Right lobe of liver (tissue), 6 donors: ENCODE measurements around the gene PLA2G15. TPM values are rescaled to one million over a fixed set of nuclear protein-coding genes. Genes with fewer than 3 reads are reported as not detected.

Experiments
- ATAC-seq, 4 donors: fragments of 200-7000 bp; cut with Tn5 transposase; one replicate each; pipeline ENCODE4 v1.9.1; 2020; ENCODE audit warnings: mild to moderate bottlenecking in 4 of 4, moderate library complexity in 4 of 4
- DNase-seq, 3 donors: peaks; one replicate each; pipeline ENCODE4 v3.0.0-alpha.2; 2020
- H3K27ac ChIP-seq, 3 donors: fragments of 200-600 bp; one replicate each; pipeline ENCODE4 v1.8.0; 2022
- H3K27me3 ChIP-seq, 2 donors: fragments of 200-600 bp; one replicate each; pipeline ENCODE4 v1.8.0; 2022
- H3K36me3 ChIP-seq, 4 donors: fragments of 200-600 bp; sonication (generic) in 1 of 4; one replicate each; pipeline versions ENCODE4 v1.5.1 to v1.8.0; 2017 to 2022; ENCODE audit warnings: control low read depth in 1 of 4
- H3K4me1 ChIP-seq, 4 donors: fragments of 200-600 bp; sonication (generic) in 1 of 4; one replicate each; pipeline versions ENCODE4 v1.5.1 to v1.8.0; 2017 to 2022; ENCODE audit warnings: control low read depth in 1 of 4
- H3K4me3 ChIP-seq, 3 donors: fragments of 200-600 bp; one replicate each; pipeline ENCODE4 v1.8.0; 2022
- H3K9me3 ChIP-seq, 4 donors: fragments of 200-600 bp; sonication (generic) in 1 of 4; one replicate each; pipeline versions ENCODE4 v1.5.1 to v1.8.0; 2017 to 2022; ENCODE audit warnings: control low read depth in 1 of 4
- POLR2A ChIP-seq: fragments of 450-650 bp; IDR thresholded peaks from one replicate; pipeline ENCODE4 v1.6.1; 2017; ENCODE audit warnings: antibody characterized with exemption, mild to moderate bottlenecking
- WGBS: methylation state at CpG from one replicate; pipeline ENCODE4 v1.1.6; 2018; ENCODE audit warnings: low coverage, low lambda C conversion rate; ENCODE audit not compliant: insufficient coverage; ENCODE audit errors: missing lambda C conversion rate; 5-methylcytosine and 5-hydroxymethylcytosine counted together
- intact Hi-C, 2 donors: fragments of 100-400 bp; cut with DNase I; formaldehyde crosslinking; loops; one replicate each; pipeline versions ENCODE4 v1.11.2 to v1.14.1; 2022
- total RNA-seq, 6 experiments: library from RNA; depleted of rRNA in 2 of 6; stranded (reverse); fragments of >200 nt in 2 of 6; fragmentation: NEBNext Ultra II Directional in 3 of 6; extraction: Animal tissue kit (Norgen Biotek cat#: 25700) in 3 of 6; gene quantifications; one replicate each; pipeline versions ENCODE4 v1.1.0 to v1.2.4, GENCODE V29; 2016 to 2023
- TF ChIP-seq, protein P1 (sequence below), 4 donors: fragments of 200-600 bp in 3 of 4; fragments of 450-650 bp in 1 of 4; IDR thresholded peaks; one replicate each; pipeline versions ENCODE4 v1.5.1 to v1.8.0; 2016 to 2022; ENCODE audit warnings: antibody characterized with exemption in 4 of 4, mild to moderate bottlenecking in 2 of 4
- donor health status: DM: no; HTN: yes; CAD: no.
- donor health status: DM: no; HTN: no; CAD: no.
- donor health status: DM: no; HTN: no; CAD: no.
- donor health status: DM: no; HTN: yes; CAD: no.
- donor health status: DM: no; HTN: yes; CAD: no.

PLA2G15 gene
- total RNA-seq, 6 experiments from 2014 or later: 9.7 to 21.2 (median 13.7) TPM

DNA sequence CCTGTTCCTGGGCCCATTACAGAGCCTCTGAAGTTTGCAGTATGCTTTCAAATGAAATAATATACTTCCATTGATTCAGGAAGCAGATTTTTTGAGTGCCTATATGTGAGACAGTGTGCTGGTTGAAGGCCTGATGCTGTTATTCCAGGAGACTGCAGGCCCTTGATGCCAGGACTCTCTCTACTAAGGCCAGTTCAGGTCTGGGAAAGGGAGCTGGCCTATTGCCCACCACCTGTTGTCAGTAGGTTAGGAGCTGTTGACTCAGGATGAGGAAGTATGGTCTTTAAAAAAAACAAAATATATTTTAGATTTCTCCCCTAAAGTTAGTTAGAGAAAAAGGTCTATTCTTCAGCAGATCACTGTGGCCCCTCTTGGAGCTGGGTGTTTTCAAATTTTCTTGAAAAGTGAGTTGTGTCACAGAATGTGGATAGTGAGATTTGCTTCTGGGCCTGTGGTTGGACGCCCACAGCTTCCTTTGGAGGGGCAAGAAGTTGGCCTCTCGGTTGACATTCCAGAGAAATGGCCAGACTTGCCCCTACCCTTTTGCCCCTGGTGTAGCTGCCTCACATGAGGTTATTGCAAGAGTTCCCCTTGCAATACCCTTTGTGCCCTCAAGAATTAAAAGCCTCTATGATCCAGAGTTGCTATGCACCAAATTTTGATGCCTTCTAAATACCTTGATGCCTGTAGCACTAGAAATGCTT is 17.2 kb upstream of the PLA2G15 start:
- DNase-seq (peak in 2 of 3 donors; percentile 63 to 74), ATAC-seq (peak; percentile 25 to 68 (median 44))
- intact Hi-C loops: no loop called here

DNA sequence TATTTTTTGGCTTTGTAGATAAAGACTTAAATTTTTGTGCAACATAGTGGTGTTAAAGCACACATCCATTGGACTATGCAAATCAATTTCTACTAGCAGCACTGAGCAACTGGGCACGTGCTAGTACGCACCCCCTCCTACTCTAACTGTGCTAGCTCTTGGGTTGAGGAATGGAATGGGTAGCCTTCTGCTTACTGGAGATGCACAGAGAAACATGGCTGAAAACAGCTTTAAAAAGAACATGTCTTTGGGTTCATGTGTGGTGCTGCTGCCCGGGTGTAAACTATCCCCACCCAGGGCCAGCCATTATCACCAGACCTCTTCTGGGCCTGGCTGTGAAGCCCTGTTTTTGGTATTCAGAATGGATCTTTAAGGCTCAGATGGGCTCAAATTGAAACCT is 16.5 kb upstream of the PLA2G15 start:
- Histone ChIP-seq H3K36me3 (peaks cover 0 to 50% (median 24%) of the 10 kb centered on the region in 4 donors), H3K4me1 (peaks cover 0 to 44% (median 21%) of the 10 kb centered on the region in 4 donors), H3K27me3 (no peaks in the 10 kb centered on the region), H3K4me3 (no peak overlapping the region), H3K27ac (peak overlapping the region in 1 of 3 donors; percentile 12), H3K9me3 (no peaks in the 10 kb centered on the region)
- intact Hi-C loops: no loop called here
- WGBS: 45% methylated on average over 3 of the region's 3 CpGs
- ATAC-seq: no peak
- no peak for TF ChIP-seq POLR2A
- TF ChIP-seq, protein P1, sequence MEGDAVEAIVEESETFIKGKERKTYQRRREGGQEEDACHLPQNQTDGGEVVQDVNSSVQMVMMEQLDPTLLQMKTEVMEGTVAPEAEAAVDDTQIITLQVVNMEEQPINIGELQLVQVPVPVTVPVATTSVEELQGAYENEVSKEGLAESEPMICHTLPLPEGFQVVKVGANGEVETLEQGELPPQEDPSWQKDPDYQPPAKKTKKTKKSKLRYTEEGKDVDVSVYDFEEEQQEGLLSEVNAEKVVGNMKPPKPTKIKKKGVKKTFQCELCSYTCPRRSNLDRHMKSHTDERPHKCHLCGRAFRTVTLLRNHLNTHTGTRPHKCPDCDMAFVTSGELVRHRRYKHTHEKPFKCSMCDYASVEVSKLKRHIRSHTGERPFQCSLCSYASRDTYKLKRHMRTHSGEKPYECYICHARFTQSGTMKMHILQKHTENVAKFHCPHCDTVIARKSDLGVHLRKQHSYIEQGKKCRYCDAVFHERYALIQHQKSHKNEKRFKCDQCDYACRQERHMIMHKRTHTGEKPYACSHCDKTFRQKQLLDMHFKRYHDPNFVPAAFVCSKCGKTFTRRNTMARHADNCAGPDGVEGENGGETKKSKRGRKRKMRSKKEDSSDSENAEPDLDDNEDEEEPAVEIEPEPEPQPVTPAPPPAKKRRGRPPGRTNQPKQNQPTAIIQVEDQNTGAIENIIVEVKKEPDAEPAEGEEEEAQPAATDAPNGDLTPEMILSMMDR (IDR thresholded peaks at IDR 0.05): no peak
- peak in 1 of 3 donors; percentile 12 for DNase-seq

More for the DNA sequence above, 17.2 kb upstream of the PLA2G15 start:
- Histone ChIP-seq H3K4me3 (no peak overlapping the region), H3K9me3 (no peaks in the 10 kb centered on the region), H3K27ac (peak overlapping the region in 1 of 3 donors; percentile 27), H3K27me3 (no peaks in the 10 kb centered on the region), H3K4me1 (peaks cover 0 to 37% (median 21%) of the 10 kb centered on the region in 4 donors), H3K36me3 (peaks cover 0 to 44% (median 21%) of the 10 kb centered on the region in 4 donors)
- no peak for TF ChIP-seq POLR2A
- TF ChIP-seq, protein P1 (IDR thresholded peaks at IDR 0.05): peak in 1 of 4 donors; percentile 18
- 60% methylated on average over 1 of the region's 2 CpGs for WGBS

DNA sequence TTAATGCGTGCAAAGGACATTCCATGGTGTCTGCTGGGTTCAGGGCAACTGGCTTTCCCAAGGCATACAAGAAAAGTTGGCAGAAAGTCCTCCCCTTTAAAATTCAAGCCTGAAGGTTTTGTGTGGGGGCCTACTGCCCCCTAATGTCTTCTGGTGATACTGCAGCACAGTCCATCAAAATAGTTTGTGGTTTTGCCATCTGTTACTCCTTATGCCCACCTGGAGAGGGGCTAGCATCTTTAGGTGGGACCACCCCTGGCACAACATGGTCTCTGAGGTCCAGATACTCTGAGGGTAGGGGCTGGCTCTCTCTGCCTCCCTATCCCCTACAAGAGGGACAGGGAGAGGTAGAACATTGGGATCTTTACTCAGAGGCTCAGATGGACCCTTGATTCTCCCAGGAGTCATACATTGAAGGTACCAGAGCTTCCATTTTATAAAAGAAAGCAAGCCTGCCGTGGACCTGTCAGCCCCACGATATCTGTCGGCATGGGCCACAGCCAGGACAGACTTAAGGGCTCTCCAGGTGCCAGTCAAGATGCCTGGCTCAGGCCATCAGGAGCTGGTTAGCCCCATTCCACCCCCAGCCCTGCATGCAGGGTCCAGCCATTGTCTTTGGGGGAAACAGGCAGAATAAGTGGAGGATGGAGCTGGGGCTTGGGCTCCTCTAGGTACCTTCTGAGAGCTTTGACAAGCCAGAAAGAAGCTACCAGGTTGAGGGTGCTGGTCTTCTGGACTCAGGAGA is 15.6 kb upstream of the PLA2G15 start:
- WGBS: 0% methylated on average over 1 of the region's 4 CpGs

DNA sequence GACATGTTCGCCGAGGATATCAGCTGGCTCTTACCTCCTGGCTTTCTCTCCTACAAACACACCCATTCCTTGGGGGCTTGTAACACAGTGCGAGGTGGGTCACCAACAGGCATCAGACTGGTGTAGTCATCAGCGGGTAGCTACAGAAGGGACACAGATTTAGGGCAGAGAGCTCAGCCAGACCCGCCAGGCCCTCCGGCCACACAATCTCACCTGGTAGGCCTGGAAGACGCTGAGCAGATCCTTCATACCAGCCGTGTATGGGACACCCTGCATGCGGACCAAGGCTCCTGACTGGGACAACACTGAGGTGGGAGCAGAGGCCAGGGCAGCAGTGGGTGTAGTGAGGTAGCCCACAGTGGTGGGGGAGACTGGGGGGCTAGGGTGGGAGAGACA is 15.0 kb upstream of the PLA2G15 start:
- DNase-seq (peak in 1 of 3 donors; percentile 39), ATAC-seq (no peak)
- no peaks in the 10 kb centered on the region for H3K27me3 ChIP-seq
- intact Hi-C loops: loop anchor here (10.0 kb wide), 2 partner anchors 145 to 155 kb away; partner anchors contain the start of gene NFATC3 (in 1 of the 2)
- no peak overlapping the region for H3K27ac ChIP-seq
- H3K36me3 ChIP-seq: peaks cover 0 to 51% (median 25%) of the 10 kb centered on the region in 4 donors
- H3K9me3 ChIP-seq: no peaks in the 10 kb centered on the region
- whole genome bisulfite sequencing: 50% methylated on average over 3 of the region's 9 CpGs
- H3K4me3 ChIP-seq: no peak overlapping the region
- peaks cover 0 to 47% (median 21%) of the 10 kb centered on the region in 4 donors for H3K4me1 ChIP-seq
- TF ChIP-seq, protein P1 (IDR thresholded peaks at IDR 0.05): no peak
- no peak for TF ChIP-seq POLR2A

More for the DNA sequence above, 15.6 kb upstream of the PLA2G15 start:
- H3K9me3 ChIP-seq: no peaks in the 10 kb centered on the region
- no peak overlapping the region for H3K4me3 ChIP-seq
- TF ChIP-seq, protein P1 (IDR thresholded peaks at IDR 0.05): peak; percentile 83 to 89 (median 85)
- TF ChIP-seq POLR2A: no peak
- DNase-seq: peak in 1 of 3 donors; percentile 53
- peaks cover 0 to 47% (median 21%) of the 10 kb centered on the region in 4 donors for H3K4me1 ChIP-seq
- intact Hi-C loops: loop anchor here (10.0 kb wide), 2 partner anchors 145 to 155 kb away; partner anchors contain the start of gene NFATC3 (in 1 of the 2)
- no peaks in the 10 kb centered on the region for H3K27me3 ChIP-seq
- H3K27ac ChIP-seq: peak overlapping the region in 1 of 3 donors; percentile 12
- peak; percentile 7 to 39 (median 35) for ATAC-seq
- peaks cover 0 to 51% (median 25%) of the 10 kb centered on the region in 4 donors for H3K36me3 ChIP-seq
